Stimulated activated CD8-positive, alpha-beta memory T cell treated with anti-CD3 and anti-CD28 coated beads, Interleukin-15, amount 100 ng/mL, for 4 hours (primary cell): Measurements from ENCODE around the gene ZER1.
"Not testable (repeated sequence)": the region's sequence is repeated elsewhere in the genome, so short reads cannot be mapped to it uniquely, and the experiment has no call there.

Experiments
- DNase-seq, 2 donors: peaks; one replicate each; pipeline ENCODE4 v3.0.0-alpha.2; 2020; ENCODE audit warnings: low read depth in 2 of 2

ZER1 gene

DNA sequence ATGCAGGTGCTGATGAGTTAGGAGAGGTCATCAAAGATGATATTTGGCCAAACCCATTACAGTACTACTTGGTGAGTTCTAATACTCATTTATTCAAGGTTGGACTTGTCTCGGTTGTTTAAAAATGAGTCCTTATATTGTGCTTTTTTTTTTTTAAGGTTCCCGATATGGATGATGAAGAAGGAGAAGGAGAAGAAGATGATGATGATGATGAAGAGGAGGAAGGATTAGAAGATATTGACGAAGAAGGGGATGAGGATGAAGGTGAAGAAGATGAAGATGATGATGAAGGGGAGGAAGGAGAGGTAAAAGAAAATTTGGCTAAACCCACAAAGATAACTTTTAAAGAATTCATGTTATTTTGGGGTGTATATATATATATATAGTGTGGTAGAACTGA is 78.0 kb downstream of the ZER1 start:
- DNase-seq, result not testable (repeated sequence)

- no peak for DNase-seq
These were observed 81.1 kb downstream of the ZER1 start for GRCh38 chr9:128690684-128691034.

GRCh38 chr9:128689820-128690683 is 81.7 kb downstream of the ZER1 start:
- peak; percentile 37 to 38 for DNase-seq

DNA sequence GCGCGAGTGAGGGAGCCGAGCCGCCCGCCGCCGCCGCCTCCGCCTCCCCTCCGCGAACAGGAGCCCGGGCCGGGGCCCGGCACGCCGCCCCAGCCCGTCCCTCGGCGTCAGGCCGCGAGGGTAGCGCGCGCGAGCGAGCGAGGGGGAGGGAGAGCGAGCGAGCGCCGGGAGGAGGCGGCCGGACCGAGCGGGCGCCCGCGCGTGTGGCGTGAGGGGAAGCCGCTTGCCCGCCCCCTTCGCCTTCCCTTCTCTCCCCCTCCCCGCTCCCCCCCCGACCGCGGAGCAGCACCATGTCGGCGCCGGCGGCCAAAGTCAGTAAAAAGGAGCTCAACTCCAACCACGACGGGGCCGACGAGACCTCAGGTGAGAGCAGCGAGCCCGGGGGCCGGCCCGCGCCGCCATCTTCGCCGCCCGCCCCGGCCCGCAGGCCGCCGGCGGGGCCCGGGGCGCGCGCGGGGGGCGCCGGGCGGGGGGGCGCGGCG is 82.4 kb downstream of the ZER1 start:
- no peak for DNase-seq

DNA sequence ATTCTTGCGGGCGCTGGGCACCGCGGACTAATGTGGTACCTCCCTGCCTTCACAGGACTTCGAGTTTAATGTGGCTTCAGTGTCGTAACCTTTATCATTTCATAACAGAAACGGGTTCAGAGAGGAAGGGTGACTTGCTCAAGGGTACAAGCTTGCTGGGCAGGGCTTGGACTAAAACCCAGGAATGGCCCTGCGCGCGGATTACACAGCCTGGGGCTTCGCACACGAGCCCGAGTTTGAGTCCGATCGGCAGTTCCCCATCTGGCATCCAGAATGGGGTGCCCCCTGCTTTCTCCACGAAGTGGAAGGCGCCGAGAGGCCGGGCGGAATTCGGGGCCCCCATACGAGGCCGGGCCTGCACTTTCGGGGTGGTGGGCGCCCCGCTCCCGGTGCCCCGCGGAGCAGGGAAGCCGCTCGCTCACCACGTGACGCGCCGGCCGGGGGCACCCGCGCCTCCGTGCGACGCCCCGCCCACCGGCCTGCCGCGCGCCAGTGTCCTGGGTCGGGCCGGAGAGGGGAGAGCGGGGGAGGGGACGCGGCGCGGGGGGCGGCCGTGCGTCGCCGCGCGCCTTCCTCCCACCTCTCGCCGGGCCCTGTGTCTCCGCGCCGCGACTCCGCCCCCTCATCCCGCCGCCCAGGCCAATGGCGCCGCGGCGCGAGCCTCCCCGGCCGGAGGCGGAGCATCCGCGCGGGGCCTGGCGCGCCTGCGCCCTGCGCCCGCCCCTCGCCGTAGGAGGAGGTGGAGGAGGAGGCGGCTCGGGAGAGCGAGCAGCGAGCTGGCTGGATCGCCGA is 83.0 kb downstream of the ZER1 start, which contains the start of gene SET:
SET (plus strand) TSS at position 722 of the 792 bp plus-strand sequence. CDS start 361 bp downstream, outside the sequence.
- DNase-seq, result peak; percentile 83 to 91

DNA sequence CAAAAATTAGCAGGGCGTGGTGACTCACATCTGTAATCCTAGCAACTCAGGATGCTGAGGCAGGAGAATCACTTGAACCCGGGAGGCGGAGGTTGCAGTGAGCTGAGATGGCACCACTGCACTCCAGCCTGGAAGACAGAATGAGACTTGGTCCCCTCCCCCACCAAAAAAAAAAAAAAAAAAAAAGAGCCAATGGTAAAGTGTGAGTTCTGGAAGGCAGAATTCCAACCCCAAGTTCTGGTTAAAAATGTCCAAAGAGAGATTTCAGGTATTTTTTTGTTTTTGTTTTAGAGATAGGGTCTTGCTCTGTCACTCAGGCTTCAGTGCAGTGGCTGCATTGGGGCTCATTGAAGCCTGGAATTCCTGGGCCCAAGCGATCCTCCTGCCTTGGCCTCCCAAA is 84.3 kb downstream of the ZER1 start:
- DNase-seq, result no peak

- DNase-seq, result peak in 1 of 2 donors; percentile 37
These were observed 85.9 kb downstream of the ZER1 start for GRCh38 chr9:128685636-128686489.

- peak; percentile 42 to 56 for DNase-seq
These were observed 87.2 kb downstream of the ZER1 start for GRCh38 chr9:128684325-128685199.

- no peak for DNase-seq
These were observed 87.7 kb downstream of the ZER1 start for GRCh38 chr9:128684065-128684324.

GRCh38 chr9:128683340-128684064 is 88.2 kb downstream of the ZER1 start:
- no peak for DNase-seq
